ENCODE measurements around the gene JMJD8. TPM values are rescaled to one million over a fixed set of nuclear protein-coding genes. Genes with fewer than 3 reads are reported as not detected.

Gene JMJD8
- total and polyA plus RNA-seq, 4 donors, result 21.2 to 52.6 (median 33.4) TPM

GRCh38 chr16:640614-641013 is 43.5 kb downstream of the JMJD8 start:
- Histone ChIP-seq H3K4me1 (ENCODE audit: control insufficient read depth in 4 of 4, insufficient read depth in 4 of 4, low read length in 3 of 4) (peaks cover 21 to 60% (median 35%) of the 10 kb centered on the region in 4 donors), H3K9ac (ENCODE audit: low read depth in 1 of 2, low read length in 2 of 2) (no peak overlapping the region), H3K27me3 (ENCODE audit: control insufficient read depth in 4 of 4, insufficient read depth in 4 of 4, low read length in 3 of 4) (no peaks in the 10 kb centered on the region), H3K4me3 (ENCODE audit: low read depth in 1 of 3, low read length in 3 of 3) (peak overlapping the region in 1 of 3 donors; percentile 95), H3K9me3 (ENCODE audit: control insufficient read depth in 4 of 4, low read length in 3 of 4) (no peaks in the 10 kb centered on the region), H3K36me3 (ENCODE audit: control insufficient read depth in 4 of 4, insufficient read depth in 3 of 4, low read depth in 1 of 4, low read length in 3 of 4) (peaks cover 0 to 1% (median 0%) of the 10 kb centered on the region in 4 donors), H3K27ac (ENCODE audit: low read depth in 1 of 2, low read length in 2 of 2) (peak overlapping the region in 1 of 2 donors; percentile 65)
- 95% methylated on average over 5 of the region's 5 CpGs for WGBS
- TF ChIP-seq RXRA (IDR thresholded peaks at IDR 0.05) (no peak), GABPA (IDR thresholded peaks at IDR 0.05 in 1 of 2, conservative IDR thresholded peaks at IDR 0.05 in 1 of 2) (no peak), EGR1 (IDR thresholded peaks at IDR 0.05; ENCODE audit: low read depth in 2 of 2) (no peak), CTCF (IDR thresholded peaks at IDR 0.05; ENCODE audit: low read depth, low read length, missing input control) (no peak), SP1 (IDR thresholded peaks at IDR 0.05) (no peak), JUND (IDR thresholded peaks at IDR 0.05) (no peak), YY1 (IDR thresholded peaks at IDR 0.05) (no peak), REST (IDR thresholded peaks at IDR 0.05) (no peak), FOXA1 (IDR thresholded peaks at IDR 0.05) (no peak), ATF3 (IDR thresholded peaks at IDR 0.05) (no peak), TAF1 (conservative IDR thresholded peaks at IDR 0.05) (no peak)
- no peak for DNase-seq (ENCODE audit: low spot score)

- no peak overlapping the region for H3K4me3 ChIP-seq (ENCODE audit: low read depth in 1 of 3, low read length in 3 of 3)
- H3K9ac ChIP-seq (ENCODE audit: low read depth in 1 of 2, low read length in 2 of 2), result no peak overlapping the region
- peaks cover 0 to 2% (median 0%) of the 10 kb centered on the region in 4 donors for H3K36me3 ChIP-seq (ENCODE audit: control insufficient read depth in 4 of 4, insufficient read depth in 3 of 4, low read depth in 1 of 4, low read length in 3 of 4)
- no peak overlapping the region for H3K27ac ChIP-seq (ENCODE audit: low read depth in 1 of 2, low read length in 2 of 2)
- TF ChIP-seq YY1 (IDR thresholded peaks at IDR 0.05) (no peak), JUND (IDR thresholded peaks at IDR 0.05) (no peak), HNF4G (IDR thresholded peaks at IDR 0.05) (no peak), GABPA (IDR thresholded peaks at IDR 0.05 in 1 of 2, conservative IDR thresholded peaks at IDR 0.05 in 1 of 2) (no peak), RAD21 (IDR thresholded peaks at IDR 0.05) (no peak), EGR1 (IDR thresholded peaks at IDR 0.05; ENCODE audit: low read depth in 2 of 2) (no peak), TAF1 (conservative IDR thresholded peaks at IDR 0.05) (no peak), RXRA (IDR thresholded peaks at IDR 0.05) (no peak), CTCF (IDR thresholded peaks at IDR 0.05; ENCODE audit: low read depth, low read length, missing input control) (no peak), HNF4A (conservative IDR thresholded peaks at IDR 0.05) (no peak), NR2F2 (IDR thresholded peaks at IDR 0.05) (no peak)
- no peaks in the 10 kb centered on the region for H3K27me3 ChIP-seq (ENCODE audit: control insufficient read depth in 4 of 4, insufficient read depth in 4 of 4, low read length in 3 of 4)
- no peaks in the 10 kb centered on the region for H3K9me3 ChIP-seq (ENCODE audit: control insufficient read depth in 4 of 4, low read length in 3 of 4)
- 91% methylated on average over 9 of the region's 9 CpGs for WGBS
- peaks cover 13 to 54% (median 28%) of the 10 kb centered on the region in 4 donors for H3K4me1 ChIP-seq (ENCODE audit: control insufficient read depth in 4 of 4, insufficient read depth in 4 of 4, low read length in 3 of 4)
- no peak for DNase-seq (ENCODE audit: low spot score)
Measured at GRCh38 chr16:638836-639235, 45.3 kb downstream of the JMJD8 start.
